Type B pancreatic cell (in vitro differentiated cells): ENCODE results near the gene EFNB1. TPM values are rescaled to one million over a fixed set of nuclear protein-coding genes. Genes with fewer than 3 reads are reported as not detected.

Experiments
- DNase-seq: peaks from one replicate; pipeline ENCODE4 v3.0.0; 2021; ENCODE audit warnings: mixed read lengths; ENCODE audit not compliant: unreplicated experiment; ENCODE audit errors: extremely low spot score
- H3K27ac Mint-ChIP-seq: 2 replicates; pipeline ENCODE4 v1.8.0; 2021; ENCODE audit warnings: mild to moderate bottlenecking, mixed read lengths
- H3K27me3 Mint-ChIP-seq: 2 replicates; pipeline ENCODE4 v1.8.0; 2021; ENCODE audit warnings: mixed read lengths
- H3K36me3 Mint-ChIP-seq: 2 replicates; pipeline ENCODE4 v1.8.0; 2021; ENCODE audit warnings: mixed read lengths
- H3K4me1 Mint-ChIP-seq: one replicate; pipeline ENCODE4 v1.8.0; 2021; ENCODE audit warnings: mixed read lengths; ENCODE audit not compliant: unreplicated experiment
- H3K4me3 Mint-ChIP-seq: 2 replicates; pipeline ENCODE4 v1.8.0; 2021; ENCODE audit warnings: mild to moderate bottlenecking, mixed read lengths
- H3K9me3 Mint-ChIP-seq: 2 replicates; pipeline ENCODE4 v1.8.0; 2021; ENCODE audit warnings: mixed read lengths
- total RNA-seq: library from RNA; stranded (reverse); gene quantifications from 2 replicates; pipeline ENCODE4 v1.2.1, GENCODE V29; 2021; ENCODE audit warnings: low replicate concordance
- TF ChIP-seq, protein P1 (sequence below): fragments of 200-600 bp; sonication (generic); conservative IDR thresholded peaks from 2 replicates; pipeline ENCODE4 v1.5.0; 2021; ENCODE audit warnings: antibody characterized with exemption, mild to moderate bottlenecking

EFNB1 gene
- total RNA-seq, 1 donor from 2014 or later = 63.7 TPM

DNA sequence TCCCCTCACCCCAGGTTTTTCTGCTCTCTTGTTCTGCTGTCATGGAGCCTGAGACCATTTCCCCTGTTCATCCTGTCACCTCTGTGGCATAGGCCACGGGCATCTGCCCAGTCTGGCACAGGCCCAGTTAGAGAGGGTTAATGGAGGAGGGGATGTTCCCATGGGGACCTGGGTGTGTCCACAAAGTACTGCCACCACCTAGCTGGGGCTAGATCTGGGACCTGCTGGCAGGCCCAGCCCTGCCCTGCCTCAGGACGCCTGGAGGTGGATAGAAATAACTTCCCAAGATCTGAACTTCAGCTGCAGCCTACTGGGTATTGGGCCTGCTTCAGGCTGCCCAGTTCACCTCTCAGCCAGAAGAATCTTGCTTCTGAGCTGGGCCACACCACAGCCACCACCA, 13.5 kb downstream of the EFNB1 start:
- H3K27me3 Mint-ChIP-seq = no peaks in the 10 kb centered on the region
- H3K36me3 Mint-ChIP-seq = no peaks in the 10 kb centered on the region
- no peak for DNase-seq
- H3K9me3 Mint-ChIP-seq = no peaks in the 10 kb centered on the region
- no peak overlapping the region for H3K27ac Mint-ChIP-seq
- no peaks in the 10 kb centered on the region for H3K4me1 Mint-ChIP-seq
- no peak overlapping the region for H3K4me3 Mint-ChIP-seq
- TF ChIP-seq, protein P1, sequence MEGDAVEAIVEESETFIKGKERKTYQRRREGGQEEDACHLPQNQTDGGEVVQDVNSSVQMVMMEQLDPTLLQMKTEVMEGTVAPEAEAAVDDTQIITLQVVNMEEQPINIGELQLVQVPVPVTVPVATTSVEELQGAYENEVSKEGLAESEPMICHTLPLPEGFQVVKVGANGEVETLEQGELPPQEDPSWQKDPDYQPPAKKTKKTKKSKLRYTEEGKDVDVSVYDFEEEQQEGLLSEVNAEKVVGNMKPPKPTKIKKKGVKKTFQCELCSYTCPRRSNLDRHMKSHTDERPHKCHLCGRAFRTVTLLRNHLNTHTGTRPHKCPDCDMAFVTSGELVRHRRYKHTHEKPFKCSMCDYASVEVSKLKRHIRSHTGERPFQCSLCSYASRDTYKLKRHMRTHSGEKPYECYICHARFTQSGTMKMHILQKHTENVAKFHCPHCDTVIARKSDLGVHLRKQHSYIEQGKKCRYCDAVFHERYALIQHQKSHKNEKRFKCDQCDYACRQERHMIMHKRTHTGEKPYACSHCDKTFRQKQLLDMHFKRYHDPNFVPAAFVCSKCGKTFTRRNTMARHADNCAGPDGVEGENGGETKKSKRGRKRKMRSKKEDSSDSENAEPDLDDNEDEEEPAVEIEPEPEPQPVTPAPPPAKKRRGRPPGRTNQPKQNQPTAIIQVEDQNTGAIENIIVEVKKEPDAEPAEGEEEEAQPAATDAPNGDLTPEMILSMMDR = no peak

DNA sequence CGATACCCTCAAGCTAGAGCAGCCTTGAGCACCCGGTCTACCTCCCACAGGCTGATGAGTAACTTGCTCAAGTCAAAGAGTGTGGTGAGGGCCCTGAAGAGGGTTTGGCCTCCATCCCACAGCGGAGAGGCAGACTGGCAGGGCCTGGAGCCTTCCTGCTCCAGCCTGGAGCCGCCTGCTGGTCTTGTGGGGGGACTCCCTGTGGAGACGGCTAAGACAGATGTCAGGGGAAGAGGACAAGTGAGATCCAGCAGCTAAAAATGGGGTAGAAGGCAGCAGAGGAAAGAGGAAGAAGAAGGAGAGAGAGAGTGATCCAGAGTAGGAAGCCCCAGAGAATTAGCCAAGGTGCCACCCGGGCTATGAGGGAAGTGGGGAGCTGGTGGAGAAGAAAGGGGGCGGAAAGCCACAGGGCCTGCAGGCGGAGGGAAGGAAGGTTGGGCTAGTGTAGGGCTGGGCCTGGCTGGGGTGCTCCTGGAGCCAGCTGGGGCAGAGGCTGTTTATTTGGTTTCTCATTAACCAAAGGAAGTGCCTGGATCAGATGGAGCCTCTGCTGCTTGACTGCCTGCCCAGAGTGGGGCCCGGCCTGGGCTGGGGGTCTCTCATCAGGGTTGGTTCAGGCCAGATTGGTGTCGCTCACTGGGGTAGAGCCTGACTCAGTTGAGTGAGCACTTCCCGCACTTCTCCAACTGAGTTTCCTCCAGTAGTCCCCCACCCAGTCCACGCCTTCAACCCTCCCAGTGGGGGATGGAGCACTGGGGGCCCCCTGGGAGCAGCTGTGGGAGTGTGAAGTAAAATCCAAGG, 14.2 kb downstream of the EFNB1 start:
- H3K9me3 Mint-ChIP-seq = no peaks in the 10 kb centered on the region
- H3K27ac Mint-ChIP-seq = no peak overlapping the region
- DNase-seq = no peak
- TF ChIP-seq, protein P1 = no peak
- H3K36me3 Mint-ChIP-seq = no peaks in the 10 kb centered on the region
- no peak overlapping the region for H3K4me3 Mint-ChIP-seq
- H3K4me1 Mint-ChIP-seq = no peaks in the 10 kb centered on the region
- no peaks in the 10 kb centered on the region for H3K27me3 Mint-ChIP-seq

DNA sequence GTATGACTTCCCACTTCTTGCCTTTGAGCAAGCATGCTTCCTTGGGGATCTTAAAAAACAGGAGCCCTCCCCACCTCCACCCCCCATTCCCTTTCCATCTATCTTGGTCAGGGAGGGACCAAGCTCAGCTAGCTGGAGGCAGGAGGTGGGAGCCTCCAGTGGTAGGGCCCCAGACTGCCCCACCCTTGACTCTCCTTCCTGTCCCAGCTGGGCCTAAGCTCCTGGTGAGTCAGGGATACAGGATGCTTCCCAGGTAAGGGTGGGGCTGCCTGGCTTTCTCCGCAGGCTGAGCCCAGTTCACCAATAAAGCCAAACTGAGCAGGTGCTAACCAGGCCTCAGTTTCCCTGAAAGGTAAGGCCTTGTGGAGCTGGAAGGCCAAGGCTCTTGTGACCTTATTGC, 15.2 kb downstream of the EFNB1 start:
- H3K4me3 Mint-ChIP-seq = no peak overlapping the region

DNA sequence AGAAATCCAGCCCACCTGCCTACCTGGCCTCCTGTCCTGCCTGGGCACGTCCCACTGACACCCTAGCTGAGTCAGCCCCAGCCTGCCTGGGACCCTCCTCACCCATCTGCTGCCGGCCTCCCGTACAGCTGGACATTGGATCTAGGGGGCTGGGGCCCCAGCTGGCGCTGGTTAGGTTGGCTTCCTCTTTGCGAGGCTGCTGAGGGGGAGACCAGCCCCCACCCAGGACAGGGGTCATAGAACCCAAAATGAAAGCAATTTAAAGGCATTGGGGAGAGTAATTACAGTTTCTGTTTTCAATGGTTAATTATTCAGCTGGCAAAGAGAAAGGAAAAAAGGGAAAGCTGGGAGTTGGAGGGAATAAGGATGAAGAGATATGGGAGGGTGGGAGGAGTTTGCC, 15.8 kb downstream of the EFNB1 start:
- no peak overlapping the region for H3K4me3 Mint-ChIP-seq
- H3K9me3 Mint-ChIP-seq = no peaks in the 10 kb centered on the region
- TF ChIP-seq, protein P1 = no peak
- H3K27ac Mint-ChIP-seq = no peak overlapping the region
- H3K4me1 Mint-ChIP-seq = peaks cover 3% of the 10 kb centered on the region
- no peak for DNase-seq
- H3K27me3 Mint-ChIP-seq = no peaks in the 10 kb centered on the region
- no peaks in the 10 kb centered on the region for H3K36me3 Mint-ChIP-seq

More for the DNA sequence above, 15.2 kb downstream of the EFNB1 start:
- Mint-ChIP-seq H3K4me1 (no peaks in the 10 kb centered on the region), H3K9me3 (no peaks in the 10 kb centered on the region), H3K27me3 (no peaks in the 10 kb centered on the region), H3K27ac (no peak overlapping the region), H3K36me3 (no peaks in the 10 kb centered on the region)
- TF ChIP-seq, protein P1 = no peak
- DNase-seq = no peak

DNA sequence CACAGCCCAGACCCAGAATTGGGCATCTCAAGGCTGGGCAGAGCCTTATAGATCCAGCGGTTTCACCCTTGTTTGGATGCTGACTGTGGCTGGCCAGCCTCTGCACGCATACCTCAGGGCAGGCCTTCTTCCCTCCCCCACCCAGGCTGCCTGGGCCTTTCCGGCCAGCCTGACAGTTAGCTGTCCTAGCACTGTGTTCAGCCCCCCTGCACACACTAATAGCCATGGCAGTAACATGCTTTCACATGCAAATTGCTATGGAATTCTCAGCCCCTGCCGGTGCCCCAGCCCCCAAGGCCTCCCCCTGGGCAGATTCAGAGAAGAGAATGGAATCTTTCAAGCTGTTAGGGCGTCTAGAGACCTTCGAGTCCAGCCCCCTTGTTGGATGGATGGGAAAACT, 17.7 kb downstream of the EFNB1 start:
- Mint-ChIP-seq H3K9me3 (no peaks in the 10 kb centered on the region), H3K4me1 (peaks cover 4% of the 10 kb centered on the region), H3K27me3 (no peaks in the 10 kb centered on the region), H3K36me3 (no peaks in the 10 kb centered on the region), H3K4me3 (no peak overlapping the region), H3K27ac (no peak overlapping the region)
- DNase-seq = no peak
- TF ChIP-seq, protein P1 = no peak
